HG03280 (cell line): ENCODE results near the gene GTF2A1L.
"Not testable (repeated sequence)": the region's sequence is repeated elsewhere in the genome, so short reads cannot be mapped to it uniquely, and the experiment has no call there.

Experiments used
- ATAC-seq: cut with Tn5 transposase; IDR thresholded peaks from one replicate; pipeline ENCODE4 v1.9.1; 2021; ENCODE audit warnings: mild to moderate bottlenecking, moderate library complexity; ENCODE audit not compliant: unreplicated experiment

GTF2A1L gene

GRCh38 chr2:48617618-48618017, at the start of gene GTF2A1L:
Gene GTF2A1L, plus strand, starts transcription at chr2:48617856. Its CDS starts 19 bp downstream, at chr2:48617875.
- ATAC-seq = no peak

- ATAC-seq = no peak
Observed at GRCh38 chr2:48568547-48568946, 49.1 kb upstream of the GTF2A1L start.

GRCh38 chr2:48569433-48569832, 48.2 kb upstream of the GTF2A1L start:
- ATAC-seq = no peak

GRCh38 chr2:48572816-48573215, 44.8 kb upstream of the GTF2A1L start:
- ATAC-seq = no peak

GRCh38 chr2:48574353-48575287, 43.0 kb upstream of the GTF2A1L start:
- no peak for ATAC-seq

- ATAC-seq = no peak
Observed at GRCh38 chr2:48578313-48578712, 39.3 kb upstream of the GTF2A1L start.

GRCh38 chr2:48583961-48584360, 33.7 kb upstream of the GTF2A1L start:
- no peak for ATAC-seq

GRCh38 chr2:48584551-48584950, 33.1 kb upstream of the GTF2A1L start:
- ATAC-seq = no peak

GRCh38 chr2:48586433-48586832, 31.2 kb upstream of the GTF2A1L start:
- no peak for ATAC-seq

GRCh38 chr2:48587560-48587959, 30.1 kb upstream of the GTF2A1L start:
- ATAC-seq = no peak

- no peak for ATAC-seq
Observed at GRCh38 chr2:48587961-48588360, 29.7 kb upstream of the GTF2A1L start.

- no peak for ATAC-seq
Observed at GRCh38 chr2:48588745-48589144, 28.9 kb upstream of the GTF2A1L start.

- no peak for ATAC-seq
Observed at GRCh38 chr2:48589170-48589767, 28.4 kb upstream of the GTF2A1L start.

GRCh38 chr2:48590017-48590416, 27.6 kb upstream of the GTF2A1L start:
- no peak for ATAC-seq

GRCh38 chr2:48592067-48592466, 25.6 kb upstream of the GTF2A1L start:
- no peak for ATAC-seq

- ATAC-seq = not testable (repeated sequence)
Observed at GRCh38 chr2:48596751-48597150, 20.9 kb upstream of the GTF2A1L start.

GRCh38 chr2:48597492-48597891, 20.2 kb upstream of the GTF2A1L start:
- ATAC-seq = no peak

GRCh38 chr2:48600204-48600813, 17.3 kb upstream of the GTF2A1L start:
- no peak for ATAC-seq

- no peak for ATAC-seq
Observed at GRCh38 chr2:48600917-48601316, 16.7 kb upstream of the GTF2A1L start.

- ATAC-seq = no peak
Observed at GRCh38 chr2:48601349-48601748, 16.3 kb upstream of the GTF2A1L start.

- no peak for ATAC-seq
Observed at GRCh38 chr2:48605482-48606175, 12.0 kb upstream of the GTF2A1L start.
